ENCODE data around the gene HIVEP3. TPM values are rescaled to one million over a fixed set of nuclear protein-coding genes. Genes with fewer than 3 reads are reported as not detected.

HIVEP3 gene
- total RNA-seq, 1 experiment from 2014 or later, result 6.0 TPM

GRCh38 chr1:41665962-41666917, 252.5 kb downstream of the HIVEP3 start:
- H3K4me3 ChIP-seq (ENCODE audit: low read depth in 2 of 2, low read length in 2 of 2), result no peak overlapping the region
- ChIA-PET POLR2A (no interaction called here), CTCF (interaction anchor here (0.6 kb wide), 1 partner anchor 111 kb away, joined by 3 read pairs; no protein-coding TSS in a partner anchor)
- H3K27me3 ChIP-seq (ENCODE audit: control insufficient read depth, insufficient read depth, low read length), result no peaks in the 10 kb centered on the region; the same call in 1 of the 2 replicates
- TF ChIP-seq REST (IDR thresholded peaks at IDR 0.05; ENCODE audit: insufficient read depth in 1 of 2, low read depth in 2 of 2, low read length in 1 of 2), result no peak
- TF ChIP-seq POLR2AphosphoS5 (IDR thresholded peaks at IDR 0.05; ENCODE audit: low read depth, low read length), result no peak
- no peak for TF ChIP-seq TCF7L2 (IDR thresholded peaks at IDR 0.05; ENCODE audit: low read depth, low read length)
- TF ChIP-seq CTCF (IDR thresholded peaks at IDR 0.05), result no peak
- no peak for TF ChIP-seq SIN3A (IDR thresholded peaks at IDR 0.05; ENCODE audit: borderline replicate concordance, insufficient read depth, low read depth, low read length)
- no TSS peak for BruUV-seq (replicated peaks)
- H3K9me3 ChIP-seq (ENCODE audit: control insufficient read depth, insufficient read depth, low read depth, low read length), result no peaks in the 10 kb centered on the region
- in situ Hi-C loops (cut with HindIII; ENCODE audit: low pct_unique_long_range_greater_than_20kb, low sequenced_read_pairs), result no loop called here
- intact Hi-C loops (cut with micrococcal nuclease; ENCODE audit: unreplicated experiment), result no loop called here
- H3K4me1 ChIP-seq (ENCODE audit: control insufficient read depth, insufficient read depth, low read length), result peaks cover 20% of the 10 kb centered on the region
- DNase-seq (ENCODE audit: low read depth, low spot score) (no peak), ATAC-seq (no peak)
- H3K36me3 ChIP-seq (ENCODE audit: control insufficient read depth, insufficient read depth, low read length), result peaks cover 4% of the 10 kb centered on the region; the same call in 1 of the 2 replicates
- H3K27ac ChIP-seq (ENCODE audit: low read length), result no peak overlapping the region

GRCh38 chr1:41664861-41665640, 253.7 kb downstream of the HIVEP3 start:
- Histone ChIP-seq H3K9me3 (ENCODE audit: control insufficient read depth, insufficient read depth, low read depth, low read length) (no peaks in the 10 kb centered on the region), H3K27me3 (ENCODE audit: control insufficient read depth, insufficient read depth, low read length) (peaks cover 6% of the 10 kb centered on the region), H3K4me1 (ENCODE audit: control insufficient read depth, insufficient read depth, low read length) (peaks cover 25% of the 10 kb centered on the region), H3K27ac (ENCODE audit: low read length) (no peak overlapping the region), H3K4me3 (ENCODE audit: low read depth in 2 of 2, low read length in 2 of 2) (no peak overlapping the region), H3K36me3 (ENCODE audit: control insufficient read depth, insufficient read depth, low read length) (peaks cover 4% of the 10 kb centered on the region; the same call in 1 of the 2 replicates)
- ATAC-seq (no peak), DNase-seq (ENCODE audit: low read depth, low spot score) (no peak)
- POLR2A ChIA-PET, result no interaction called here
- no TSS peak for BruUV-seq (replicated peaks)
- no peak for TF ChIP-seq REST (IDR thresholded peaks at IDR 0.05; ENCODE audit: insufficient read depth in 1 of 2, low read depth in 2 of 2, low read length in 1 of 2)
- no peak for TF ChIP-seq CTCF (IDR thresholded peaks at IDR 0.05)
- TF ChIP-seq TCF7L2 (IDR thresholded peaks at IDR 0.05; ENCODE audit: low read depth, low read length), result no peak
- CTCF ChIA-PET, result interaction anchor here (0.6 kb wide), 2 partner anchors 103 to 220 kb away, joined by 3 to 6 read pairs; no protein-coding TSS in a partner anchor
- intact Hi-C loops (cut with micrococcal nuclease; ENCODE audit: unreplicated experiment) (no loop called here), in situ Hi-C loops (cut with HindIII; ENCODE audit: low pct_unique_long_range_greater_than_20kb, low sequenced_read_pairs) (no loop called here)

Measured in Panc1 (cell line).